SJSA1 (cell line): ENCODE results near the gene P2RY2. TPM values are rescaled to one million over a fixed set of nuclear protein-coding genes. Genes with fewer than 3 reads are reported as not detected.

Experiments
- DNase-seq, 2 experiments: peaks; one replicate each; pipeline ENCODE4 v3.0.0-alpha.2; 2015 to 2020; ENCODE audit warnings: low spot score in 2 of 2, low read depth in 1 of 2
- H3K27ac ChIP-seq: fragments of 250-450 bp; sonication (Bioruptor Pico); 2 replicates; pipeline ENCODE4 v1.5.1; 2020; ENCODE audit warnings: mild to moderate bottlenecking, moderate library complexity
- H3K27me3 ChIP-seq: fragments of 250-450 bp; sonication (Bioruptor Pico); replicated peaks from 2 replicates; pipeline ENCODE4 v1.5.1; 2020; ENCODE audit warnings: mild to moderate bottlenecking, moderate library complexity
- H3K36me3 ChIP-seq: fragments of 250-450 bp; sonication (Bioruptor Pico); 2 replicates; pipeline ENCODE4 v1.5.1; 2020; ENCODE audit warnings: mild to moderate bottlenecking
- H3K4me1 ChIP-seq: fragments of 250-450 bp; sonication (Bioruptor Pico); replicated peaks from 2 replicates; pipeline ENCODE4 v1.6.1; 2021; ENCODE audit warnings: mild to moderate bottlenecking
- H3K4me3 ChIP-seq: fragments of 250-450 bp; sonication (Bioruptor Pico); 2 replicates; pipeline ENCODE4 v1.5.1; 2020; ENCODE audit warnings: mild to moderate bottlenecking
- H3K9me3 ChIP-seq: fragments of 250-450 bp; sonication (Bioruptor Pico); replicated peaks from 2 replicates; pipeline ENCODE4 v1.5.1; 2020; ENCODE audit warnings: mild to moderate bottlenecking
- total RNA-seq: library from RNA; depleted of rRNA; stranded (reverse); fragments of >200 nt; shearing (Covaris generic); gene quantifications from 2 replicates; pipeline ENCODE4 v1.2.3, GENCODE V29; 2014

The P2RY2 gene
- total RNA-seq, 1 experiment from 2014 or later = not detected

DNA sequence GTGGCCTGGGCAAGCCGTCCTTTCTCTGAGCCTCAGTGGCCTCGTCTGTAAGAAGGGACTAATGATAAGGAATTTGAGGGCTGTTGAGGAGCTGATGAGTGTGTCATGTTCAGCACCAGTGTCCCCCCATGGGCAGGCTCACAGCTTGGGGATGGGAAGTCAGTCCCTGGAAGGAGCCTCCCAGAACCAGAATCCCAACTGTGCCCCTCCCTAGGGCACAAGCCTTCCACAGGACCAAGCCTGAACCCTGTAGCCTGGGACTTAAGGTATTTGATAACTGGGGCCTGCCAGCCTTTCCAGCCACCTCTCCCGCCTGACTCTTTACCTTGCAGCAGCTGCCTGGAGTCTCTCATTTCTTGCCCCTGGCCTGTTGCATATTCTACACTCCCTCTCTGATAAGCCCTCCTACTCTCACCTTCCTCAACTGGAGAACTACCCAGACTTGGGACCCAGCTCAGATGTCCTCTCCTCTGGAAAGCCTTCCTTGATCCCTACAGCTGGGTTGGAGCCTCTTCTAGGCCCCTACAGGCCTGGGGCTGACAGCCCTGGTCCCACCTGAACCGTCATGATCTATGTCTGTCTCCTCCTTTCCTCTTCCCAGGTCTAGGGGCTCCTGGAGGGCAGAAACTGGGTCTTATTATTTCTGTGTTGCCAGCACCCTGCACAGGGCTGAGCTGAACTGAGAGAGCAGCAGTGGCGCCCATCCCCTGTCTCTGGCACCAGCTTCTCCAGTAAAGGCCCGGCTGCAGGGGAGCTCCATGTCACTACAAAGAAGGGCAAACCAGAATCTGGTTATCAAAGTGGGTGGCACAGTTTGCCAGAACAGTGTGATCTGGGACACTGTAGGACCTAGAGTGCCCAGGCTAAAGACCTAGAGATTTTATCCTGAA is 1.6 kb downstream of the P2RY2 start:
- no peaks in the 10 kb centered on the region for H3K27me3 ChIP-seq
- no peaks in the 10 kb centered on the region for H3K36me3 ChIP-seq
- no peaks in the 10 kb centered on the region for H3K4me1 ChIP-seq
- H3K27ac ChIP-seq = no peak overlapping the region
- H3K9me3 ChIP-seq = no peaks in the 10 kb centered on the region
- H3K4me3 ChIP-seq = no peak overlapping the region
- DNase-seq = no peak

DNA sequence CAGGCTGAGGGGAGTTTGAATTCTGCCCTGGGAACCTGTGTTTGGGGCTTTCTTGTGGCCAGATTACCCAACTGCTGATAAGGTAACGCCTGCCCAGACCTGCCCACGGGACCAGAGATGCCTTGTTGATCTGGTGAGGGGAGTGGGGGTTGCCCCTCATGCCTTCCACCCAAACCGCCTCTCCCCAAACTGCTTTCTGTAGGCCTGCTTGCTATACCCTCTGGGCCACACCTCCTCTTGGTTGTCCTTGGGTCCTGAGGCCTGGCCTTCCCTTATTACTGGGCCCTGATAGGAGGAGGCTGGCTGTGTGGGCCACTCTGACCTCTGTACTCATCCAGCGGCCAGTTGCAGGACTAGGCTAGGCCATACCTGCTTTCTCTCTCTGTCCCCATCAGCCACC is 3.4 kb downstream of the P2RY2 start:
- no peaks in the 10 kb centered on the region for H3K36me3 ChIP-seq
- no peaks in the 10 kb centered on the region for H3K27me3 ChIP-seq
- H3K4me3 ChIP-seq = no peak overlapping the region
- H3K4me1 ChIP-seq = no peaks in the 10 kb centered on the region
- DNase-seq = no peak
- H3K27ac ChIP-seq = no peak overlapping the region
- no peaks in the 10 kb centered on the region for H3K9me3 ChIP-seq

DNA sequence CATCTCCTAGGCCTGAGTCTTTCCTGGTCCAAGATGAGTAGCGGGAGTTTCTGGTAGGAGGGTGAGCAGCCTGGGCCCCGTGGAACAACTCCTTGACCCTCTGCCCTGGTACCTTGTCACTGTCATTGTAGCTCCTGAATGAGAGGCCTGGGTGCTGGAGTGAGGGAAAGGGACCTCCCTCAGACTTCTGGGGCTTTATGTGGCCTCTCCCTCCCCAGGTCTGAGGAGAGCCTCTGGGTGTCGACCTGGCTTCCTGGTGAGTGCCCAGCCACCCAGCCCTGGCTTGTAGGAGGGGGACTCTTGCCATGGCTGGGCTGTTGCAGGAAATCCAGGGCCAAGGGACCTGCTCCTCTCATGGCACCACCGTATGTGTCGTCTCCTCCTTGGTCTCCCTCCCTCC is 3.9 kb downstream of the P2RY2 start:
- H3K9me3 ChIP-seq = no peaks in the 10 kb centered on the region
- H3K4me3 ChIP-seq = no peak overlapping the region
- no peaks in the 10 kb centered on the region for H3K4me1 ChIP-seq
- no peaks in the 10 kb centered on the region for H3K36me3 ChIP-seq
- H3K27ac ChIP-seq = no peak overlapping the region
- DNase-seq = no peak
- H3K27me3 ChIP-seq = no peaks in the 10 kb centered on the region

DNA sequence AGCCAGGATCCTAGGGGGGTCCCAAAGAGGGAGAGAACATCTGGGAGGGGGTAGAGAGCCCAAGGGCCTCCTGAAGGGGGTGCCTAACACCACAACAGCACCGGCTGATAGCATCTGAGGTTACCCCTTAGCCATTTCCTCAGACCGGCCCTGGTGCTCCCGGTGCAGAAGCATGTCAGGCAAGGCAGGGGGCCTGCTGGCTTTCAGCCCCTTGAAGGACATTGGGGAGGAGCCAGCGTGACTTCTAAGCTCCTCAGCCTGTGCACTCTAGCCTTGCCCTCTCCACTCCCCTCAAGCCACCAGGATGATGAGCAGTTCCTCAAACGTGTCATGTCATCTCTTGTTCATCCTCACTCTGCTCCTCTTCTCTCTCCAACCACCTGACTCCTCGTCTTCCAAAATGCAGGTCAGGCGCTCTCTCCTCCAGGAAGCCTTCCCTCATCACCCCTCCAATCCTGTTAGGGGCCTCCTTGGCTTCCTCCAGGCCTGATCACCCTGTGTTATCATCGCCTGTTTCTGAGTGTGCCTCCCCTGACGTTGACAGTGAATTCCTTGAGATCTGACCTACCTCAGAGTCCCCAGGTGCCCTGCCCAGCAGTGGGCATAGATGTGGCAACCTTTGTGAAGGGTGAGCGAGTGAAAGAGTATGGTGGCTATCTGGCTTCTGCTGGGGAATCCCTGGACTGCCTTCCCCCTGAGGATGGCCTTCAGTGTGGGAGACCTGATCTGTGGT is 6.1 kb downstream of the P2RY2 start:
- Histone ChIP-seq H3K4me1 (no peaks in the 10 kb centered on the region), H3K9me3 (no peaks in the 10 kb centered on the region), H3K4me3 (no peak overlapping the region), H3K27me3 (no peaks in the 10 kb centered on the region), H3K27ac (no peak overlapping the region), H3K36me3 (no peaks in the 10 kb centered on the region)
- no peak for DNase-seq

DNA sequence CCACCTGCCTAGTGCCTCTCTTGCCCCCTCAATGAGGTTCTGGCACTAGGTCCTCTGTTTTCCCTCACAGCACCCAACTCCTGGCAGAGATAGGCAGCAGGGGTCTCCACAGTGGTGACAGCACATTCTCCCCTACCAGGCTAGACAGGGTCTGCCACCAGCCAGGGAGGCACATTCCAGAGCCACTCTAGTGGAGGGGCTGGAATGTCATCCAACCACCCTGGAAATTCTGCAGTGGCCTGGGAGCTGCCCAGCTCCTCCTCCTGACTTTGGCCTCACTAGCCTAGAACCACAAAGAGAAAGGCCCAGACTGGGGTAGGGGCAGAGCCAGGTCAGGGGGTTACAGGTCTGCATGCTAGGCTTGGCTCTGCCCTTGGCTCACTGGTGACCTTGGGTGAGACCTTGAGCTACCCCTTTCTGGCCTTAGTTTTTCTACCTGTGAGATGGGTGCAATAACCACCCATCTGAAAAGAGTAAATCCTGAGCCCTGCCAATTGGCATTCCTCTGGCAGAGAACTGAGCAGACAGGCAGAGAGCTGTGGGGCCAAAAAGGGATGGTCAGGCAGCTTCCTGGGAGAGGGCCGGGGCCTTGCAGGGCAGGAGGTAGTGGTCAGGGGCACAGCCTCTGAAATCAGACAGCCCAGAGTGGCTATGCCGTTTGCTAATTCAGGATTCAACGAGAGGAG is 7.1 kb downstream of the P2RY2 start:
- Histone ChIP-seq H3K27me3 (no peaks in the 10 kb centered on the region), H3K9me3 (no peaks in the 10 kb centered on the region), H3K4me1 (no peaks in the 10 kb centered on the region), H3K27ac (no peak overlapping the region), H3K4me3 (no peak overlapping the region), H3K36me3 (no peaks in the 10 kb centered on the region)
- no peak for DNase-seq

DNA sequence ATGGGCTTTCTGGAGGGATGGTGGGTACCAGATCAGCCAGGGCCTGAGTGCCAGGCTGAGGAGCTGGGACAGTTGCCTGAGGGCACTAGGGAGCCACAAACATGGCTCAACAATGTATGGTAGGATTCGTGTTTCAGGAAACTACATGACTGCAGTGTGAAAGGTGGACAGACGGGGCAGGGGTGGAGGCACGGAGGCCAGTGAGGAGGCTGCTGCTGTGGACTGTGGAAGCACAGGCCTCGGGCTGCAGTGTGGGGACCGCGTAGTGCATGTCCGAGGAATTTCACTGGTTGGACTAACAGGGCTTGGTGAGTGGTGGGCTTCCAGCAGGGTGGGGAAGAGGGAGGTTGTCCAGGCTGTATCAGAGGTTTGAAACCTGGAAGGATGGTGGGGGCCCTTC is 7.8 kb downstream of the P2RY2 start:
- no peak for DNase-seq
- no peaks in the 10 kb centered on the region for H3K27me3 ChIP-seq

DNA sequence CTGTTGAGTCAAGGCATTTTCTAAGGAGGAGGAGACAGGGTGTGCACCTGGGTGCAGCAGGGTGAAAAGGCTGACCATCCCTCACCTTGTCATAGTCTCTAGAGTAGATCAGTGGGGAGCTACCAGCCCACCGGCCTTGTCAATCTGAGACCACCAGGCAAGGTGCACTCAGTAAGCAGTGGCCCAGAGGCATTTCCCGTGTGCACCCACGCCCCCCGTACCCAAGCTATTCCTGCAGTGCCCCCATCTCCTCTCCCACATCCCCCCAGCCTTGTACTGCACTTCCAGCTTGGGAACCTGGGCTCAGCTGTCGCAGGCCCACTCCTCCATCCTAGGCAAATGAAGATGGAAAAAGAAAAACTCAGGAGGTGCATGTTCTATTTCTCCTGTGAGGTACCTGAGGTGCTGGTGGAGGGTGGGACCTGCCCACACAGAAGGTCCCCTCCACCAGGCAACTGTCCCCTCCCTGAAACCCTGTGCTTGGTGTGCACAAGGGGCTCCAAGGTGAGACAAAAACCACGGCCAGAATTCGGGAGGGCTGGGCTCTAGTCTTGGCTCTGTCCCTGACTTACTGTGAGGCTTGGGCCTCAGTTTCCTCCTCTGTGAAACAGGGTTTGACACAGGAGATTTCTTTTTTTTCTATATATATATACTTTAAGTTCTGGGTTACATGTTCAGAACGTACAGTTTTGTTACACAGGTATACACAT is 8.4 kb downstream of the P2RY2 start:
- H3K4me1 ChIP-seq = no peaks in the 10 kb centered on the region
- H3K27me3 ChIP-seq = no peaks in the 10 kb centered on the region
- H3K9me3 ChIP-seq = no peaks in the 10 kb centered on the region
- H3K36me3 ChIP-seq = no peaks in the 10 kb centered on the region
- no peak overlapping the region for H3K4me3 ChIP-seq
- no peak overlapping the region for H3K27ac ChIP-seq
- no peak for DNase-seq

More for the DNA sequence above, 7.8 kb downstream of the P2RY2 start:
- Histone ChIP-seq H3K4me3 (no peak overlapping the region), H3K4me1 (no peaks in the 10 kb centered on the region), H3K27ac (no peak overlapping the region), H3K36me3 (no peaks in the 10 kb centered on the region), H3K9me3 (no peaks in the 10 kb centered on the region)

DNA sequence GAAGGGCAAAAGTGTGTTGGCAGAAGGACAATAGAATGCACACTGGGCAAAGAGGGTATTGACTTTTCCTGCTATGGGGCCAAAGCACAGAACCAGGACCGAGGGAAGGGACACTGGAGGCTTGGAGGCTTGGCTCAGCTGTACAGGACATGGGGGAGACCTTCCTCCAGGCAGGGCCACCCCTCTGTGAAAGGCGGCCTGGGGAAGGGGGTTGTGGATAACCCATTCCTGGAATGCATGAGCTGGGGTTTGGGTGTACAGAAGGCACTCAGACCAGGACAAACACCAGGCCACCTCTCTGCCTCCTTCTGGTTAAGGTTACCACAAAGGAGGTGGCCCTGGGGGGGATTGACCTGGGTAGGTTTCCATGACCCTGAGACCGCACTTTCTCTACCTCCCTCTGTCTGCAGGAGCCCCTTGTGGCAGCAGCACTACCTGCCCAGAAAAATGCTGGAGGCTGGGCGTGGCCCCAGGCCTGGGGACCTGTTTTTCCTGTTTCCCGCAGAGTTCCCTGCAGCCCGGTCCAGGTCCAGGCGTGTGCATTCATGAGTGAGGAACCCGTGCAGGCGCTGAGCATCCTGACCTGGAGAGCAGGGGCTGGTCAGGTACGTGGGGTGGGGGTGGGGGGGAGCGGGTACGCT is 9.6 kb downstream of the P2RY2 start:
- no peaks in the 10 kb centered on the region for H3K4me1 ChIP-seq

DNA sequence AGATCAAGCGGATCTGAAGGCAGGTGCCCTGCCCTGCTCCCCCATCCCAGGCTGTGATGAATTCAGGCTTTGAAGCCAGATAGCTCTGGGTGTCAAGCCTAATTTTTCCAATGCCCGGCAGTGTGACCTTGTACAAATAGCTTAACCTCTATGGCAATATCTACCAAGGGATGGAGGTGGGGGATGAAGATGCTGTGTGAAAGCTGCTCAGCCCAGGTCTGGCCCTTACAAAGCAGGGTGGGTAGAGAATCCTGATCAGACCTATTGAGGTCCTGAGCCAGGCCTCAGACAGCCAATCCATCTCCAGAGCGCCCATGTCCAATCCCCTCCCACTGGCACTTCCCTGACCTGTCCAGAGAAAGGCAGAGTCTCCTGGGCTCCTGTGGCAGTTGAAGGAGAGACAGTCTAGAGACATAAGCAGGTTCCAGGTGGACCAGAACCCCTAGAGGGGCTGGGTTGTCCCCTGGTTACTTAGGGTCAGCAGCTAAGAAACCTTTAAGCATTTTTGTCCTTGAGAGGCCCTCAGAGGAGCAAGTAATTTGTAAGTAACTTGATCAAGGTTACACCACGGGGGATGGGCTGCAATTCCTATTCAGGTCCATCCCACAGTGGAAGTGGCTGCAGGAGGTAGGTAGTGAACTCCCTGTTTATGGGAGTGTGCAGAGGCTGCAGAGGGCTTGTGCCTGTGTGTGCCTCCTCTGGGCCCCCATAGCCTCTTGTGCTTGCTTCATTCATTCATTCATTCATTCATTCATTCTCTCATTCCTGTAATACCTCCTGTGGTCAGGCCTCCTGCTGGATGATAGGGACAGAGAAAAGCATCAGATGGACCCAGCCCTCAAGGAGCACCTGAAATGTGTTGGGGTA is 10.4 kb downstream of the P2RY2 start:
- no peak overlapping the region for H3K4me3 ChIP-seq
- H3K36me3 ChIP-seq = no peaks in the 10 kb centered on the region
- no peak overlapping the region for H3K27ac ChIP-seq
- no peaks in the 10 kb centered on the region for H3K27me3 ChIP-seq
- DNase-seq = no peak
- no peaks in the 10 kb centered on the region for H3K4me1 ChIP-seq
- no peaks in the 10 kb centered on the region for H3K9me3 ChIP-seq

More for the DNA sequence above, 9.6 kb downstream of the P2RY2 start:
- no peak overlapping the region for H3K4me3 ChIP-seq
- DNase-seq = no peak
- no peaks in the 10 kb centered on the region for H3K36me3 ChIP-seq
- no peaks in the 10 kb centered on the region for H3K9me3 ChIP-seq
- no peaks in the 10 kb centered on the region for H3K27me3 ChIP-seq
- H3K27ac ChIP-seq = no peak overlapping the region

DNA sequence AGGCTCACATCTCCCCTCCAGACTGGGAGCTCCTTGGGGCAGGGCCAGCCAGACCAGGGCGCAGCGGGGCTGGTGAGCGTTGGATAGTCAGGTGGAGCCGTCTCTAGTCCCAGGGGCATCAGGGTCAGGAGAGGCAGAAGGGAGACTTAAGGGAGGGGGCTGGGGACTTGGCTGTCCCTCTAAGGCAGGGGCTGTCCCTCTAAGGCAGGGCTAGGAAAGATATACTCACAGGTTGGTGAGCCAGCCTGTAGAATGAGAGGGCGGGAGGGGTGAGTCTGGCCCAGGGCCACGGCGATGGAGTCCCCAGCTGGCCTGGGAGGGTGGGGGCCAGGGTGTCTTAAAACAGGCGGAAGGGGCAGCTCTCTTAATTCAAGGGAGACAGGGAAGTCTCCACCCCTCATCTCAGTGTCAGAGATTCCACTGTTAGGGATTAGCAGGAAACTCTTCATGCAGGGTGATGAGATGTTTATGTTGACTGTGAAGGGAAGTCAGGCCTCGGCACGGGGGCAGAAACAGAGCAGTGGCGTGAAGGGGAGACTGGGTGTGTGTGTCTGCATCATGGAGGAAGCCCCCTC is 11.3 kb downstream of the P2RY2 start:
- Histone ChIP-seq H3K4me1 (no peaks in the 10 kb centered on the region), H3K36me3 (no peaks in the 10 kb centered on the region), H3K27me3 (no peaks in the 10 kb centered on the region), H3K4me3 (no peak overlapping the region), H3K27ac (no peak overlapping the region), H3K9me3 (no peaks in the 10 kb centered on the region)
- no peak for DNase-seq

DNA sequence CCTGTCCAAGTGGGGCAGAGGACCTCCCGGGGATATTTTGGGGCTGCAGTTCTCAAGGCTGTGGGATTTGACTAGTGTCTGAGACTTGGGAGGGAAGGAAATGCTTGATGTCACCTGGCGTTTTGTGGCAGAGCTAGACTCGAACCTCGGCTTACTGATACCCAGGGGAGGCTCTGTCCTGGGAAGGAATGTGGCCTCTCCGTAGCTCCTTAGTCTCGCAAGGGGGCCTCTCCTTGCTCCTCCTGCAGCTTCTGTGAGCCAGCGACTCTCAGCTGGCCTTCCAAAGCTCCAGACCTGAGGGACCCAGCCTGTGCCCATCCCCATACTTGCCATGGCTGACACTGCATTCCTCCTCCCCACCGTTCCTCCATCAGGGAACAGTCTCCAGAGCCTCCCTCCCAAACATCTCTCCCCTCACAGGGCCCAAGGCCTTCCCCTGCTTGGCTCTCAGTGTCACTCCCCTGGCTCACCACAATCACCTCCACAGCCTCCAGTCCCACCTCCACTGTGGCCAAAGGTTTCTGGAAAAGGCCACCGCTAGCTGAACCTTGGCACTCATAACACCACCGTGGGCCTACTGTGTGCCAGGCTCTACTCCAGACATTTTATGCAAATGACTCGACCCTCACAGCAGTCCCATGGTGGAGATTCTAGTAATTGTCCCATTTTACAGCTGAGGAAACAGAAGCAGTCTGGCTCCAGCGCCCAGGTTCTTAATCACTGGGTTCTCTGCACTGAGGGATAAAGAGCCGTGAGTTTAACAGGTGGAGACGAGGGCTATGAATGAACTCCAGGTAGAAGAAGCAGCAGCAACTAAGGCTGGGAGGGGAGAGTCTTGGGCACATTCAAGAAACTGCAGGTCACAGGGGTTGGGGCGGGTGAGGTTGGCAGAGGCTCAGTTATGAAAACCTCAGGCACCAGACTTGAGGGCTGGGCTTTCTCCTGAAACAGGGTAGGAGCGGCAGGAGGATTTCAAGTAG is 12.1 kb downstream of the P2RY2 start:
- H3K9me3 ChIP-seq = no peaks in the 10 kb centered on the region
- H3K4me3 ChIP-seq = no peak overlapping the region
- no peak for DNase-seq
- no peaks in the 10 kb centered on the region for H3K27me3 ChIP-seq
- H3K36me3 ChIP-seq = no peaks in the 10 kb centered on the region
- H3K27ac ChIP-seq = no peak overlapping the region
- H3K4me1 ChIP-seq = no peaks in the 10 kb centered on the region
